ENCODE data around the gene CMTM5. TPM values are rescaled to one million over a fixed set of nuclear protein-coding genes. Genes with fewer than 3 reads are reported as not detected.

CMTM5 gene
- total RNA-seq, 2 donors from 2014 or later = 0.40 to 1.4 TPM

DNA sequence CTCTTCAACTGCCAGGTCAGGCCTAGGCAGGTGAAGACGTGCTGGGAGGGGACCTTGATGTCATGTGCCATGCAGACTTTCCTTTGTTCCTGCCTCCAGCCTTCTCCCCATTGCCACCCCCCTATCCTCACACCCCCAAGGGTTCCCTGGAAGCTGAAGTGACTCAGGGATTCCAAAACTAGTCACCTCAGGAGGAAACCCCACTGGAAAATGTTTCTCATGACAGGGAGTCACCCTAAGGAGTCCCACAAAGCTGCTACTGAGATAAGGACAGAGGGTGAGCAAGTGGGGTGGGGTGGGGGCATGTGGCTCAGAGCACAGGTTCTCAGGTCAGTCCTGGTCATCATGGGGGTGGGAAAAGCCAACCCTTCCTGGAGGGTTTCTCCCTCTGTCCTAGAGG lies 6.6 kb upstream of the CMTM5 start:
- H3K4me3 Mint-ChIP-seq = no peak overlapping the region
- Histone ChIP-seq H3K4me1 (ENCODE audit: control insufficient read depth, insufficient read depth, low read length) (no peaks in the 10 kb centered on the region), H3K36me3 (ENCODE audit: control insufficient read depth, insufficient read depth, low read length) (no peaks in the 10 kb centered on the region), H3K27me3 (ENCODE audit: control insufficient read depth, insufficient read depth, low read length, poor library complexity, severe bottlenecking) (peaks cover 8% of the 10 kb centered on the region), H3K4me3 (ENCODE audit: low read length) (no peak overlapping the region), H3K9me3 (ENCODE audit: control insufficient read depth, low read length) (no peaks in the 10 kb centered on the region), H3K9ac (ENCODE audit: extremely low read depth, low read length, poor library complexity, severe bottlenecking) (no peak overlapping the region), H3K27ac (ENCODE audit: low read depth, low read length) (no peak overlapping the region)
- H3K36me3 Mint-ChIP-seq (ENCODE audit: low read depth) = no peaks in the 10 kb centered on the region
- TF ChIP-seq, protein P1, sequence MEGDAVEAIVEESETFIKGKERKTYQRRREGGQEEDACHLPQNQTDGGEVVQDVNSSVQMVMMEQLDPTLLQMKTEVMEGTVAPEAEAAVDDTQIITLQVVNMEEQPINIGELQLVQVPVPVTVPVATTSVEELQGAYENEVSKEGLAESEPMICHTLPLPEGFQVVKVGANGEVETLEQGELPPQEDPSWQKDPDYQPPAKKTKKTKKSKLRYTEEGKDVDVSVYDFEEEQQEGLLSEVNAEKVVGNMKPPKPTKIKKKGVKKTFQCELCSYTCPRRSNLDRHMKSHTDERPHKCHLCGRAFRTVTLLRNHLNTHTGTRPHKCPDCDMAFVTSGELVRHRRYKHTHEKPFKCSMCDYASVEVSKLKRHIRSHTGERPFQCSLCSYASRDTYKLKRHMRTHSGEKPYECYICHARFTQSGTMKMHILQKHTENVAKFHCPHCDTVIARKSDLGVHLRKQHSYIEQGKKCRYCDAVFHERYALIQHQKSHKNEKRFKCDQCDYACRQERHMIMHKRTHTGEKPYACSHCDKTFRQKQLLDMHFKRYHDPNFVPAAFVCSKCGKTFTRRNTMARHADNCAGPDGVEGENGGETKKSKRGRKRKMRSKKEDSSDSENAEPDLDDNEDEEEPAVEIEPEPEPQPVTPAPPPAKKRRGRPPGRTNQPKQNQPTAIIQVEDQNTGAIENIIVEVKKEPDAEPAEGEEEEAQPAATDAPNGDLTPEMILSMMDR (conservative IDR thresholded peaks at IDR 0.05) = no peak
- H3K27me3 Mint-ChIP-seq (ENCODE audit: insufficient read depth) = peaks cover 44% of the 10 kb centered on the region
- DNase-seq = no peak
- 67 to 74% methylated on average over 1 of the region's 1 CpG for WGBS, 2 experiments (ENCODE audit: insufficient coverage in 1 of 2, insufficient read length in 1 of 2)
- no peaks in the 10 kb centered on the region for H3K9me3 Mint-ChIP-seq
- no peak overlapping the region for H3K27ac Mint-ChIP-seq
- peaks cover 13% of the 10 kb centered on the region for H3K4me1 Mint-ChIP-seq

DNA sequence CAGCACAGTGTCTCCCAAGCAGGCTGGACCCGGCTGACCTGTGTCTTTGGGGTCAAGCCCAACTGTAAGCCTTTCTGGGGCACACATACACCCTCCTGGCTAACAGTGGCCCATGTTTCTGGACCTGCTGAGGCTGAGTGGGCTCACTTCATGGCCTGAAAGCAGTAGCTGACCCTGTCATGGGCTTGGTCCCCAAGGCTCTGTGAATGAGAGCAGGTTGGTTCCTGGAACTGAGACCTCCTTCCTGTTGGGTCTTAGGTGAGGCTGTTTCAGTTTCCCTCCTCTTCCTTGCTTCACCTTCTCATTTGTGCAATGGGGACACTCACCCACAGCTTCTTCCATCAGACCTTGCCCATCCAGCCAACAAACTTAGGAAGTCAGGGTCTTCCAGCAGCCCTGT lies 5.0 kb upstream of the CMTM5 start:
- no peaks in the 10 kb centered on the region for H3K4me1 ChIP-seq (ENCODE audit: control insufficient read depth, insufficient read depth, low read length)
- no peak for DNase-seq
- TF ChIP-seq, protein P1 (conservative IDR thresholded peaks at IDR 0.05) = no peak
- H3K9ac ChIP-seq (ENCODE audit: extremely low read depth, low read length, poor library complexity, severe bottlenecking) = no peak overlapping the region
- Mint-ChIP-seq H3K27me3 (ENCODE audit: insufficient read depth) (peaks cover 46% of the 10 kb centered on the region), H3K9me3 (no peaks in the 10 kb centered on the region), H3K27ac (no peak overlapping the region), H3K36me3 (ENCODE audit: low read depth) (no peaks in the 10 kb centered on the region), H3K4me3 (no peak overlapping the region), H3K4me1 (peaks cover 9% of the 10 kb centered on the region)
- H3K9me3 ChIP-seq (ENCODE audit: control insufficient read depth, low read length) = no peaks in the 10 kb centered on the region
- WGBS, 2 experiments (ENCODE audit: insufficient coverage in 1 of 2, insufficient read length in 1 of 2) = 96 to 100% methylated on average over 1 of the region's 1 CpG
- no peaks in the 10 kb centered on the region for H3K36me3 ChIP-seq (ENCODE audit: control insufficient read depth, insufficient read depth, low read length)
- H3K27me3 ChIP-seq (ENCODE audit: control insufficient read depth, insufficient read depth, low read length, poor library complexity, severe bottlenecking) = peaks cover 8% of the 10 kb centered on the region
- no peak overlapping the region for H3K27ac ChIP-seq (ENCODE audit: low read depth, low read length)
- no peak overlapping the region for H3K4me3 ChIP-seq (ENCODE audit: low read length)

DNA sequence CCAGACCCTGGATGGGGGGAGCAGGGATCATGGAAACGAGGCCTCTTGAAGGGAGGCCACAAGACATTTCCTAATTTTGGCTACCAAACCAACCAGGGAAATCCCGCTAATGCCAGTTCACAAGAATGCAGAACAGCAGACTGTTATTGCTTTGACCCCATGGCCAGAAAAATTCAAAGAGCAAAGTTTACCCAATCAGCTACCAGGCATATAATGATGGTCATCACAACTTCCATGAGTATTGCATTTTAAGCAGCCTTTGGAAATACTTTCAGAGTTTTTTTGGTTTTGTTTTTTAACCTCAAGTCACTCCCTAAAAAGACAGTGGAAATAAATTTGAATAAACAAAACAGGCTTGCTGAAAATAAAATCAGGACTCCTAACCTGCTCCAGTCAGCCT lies 4.3 kb upstream of the CMTM5 start, which contains the start of gene IL25:
Gene IL25 (plus strand): TSS at position 301 of the 400 bp plus-strand sequence.
- no peak within 1 kb of the TSS for H3K4me3 ChIP-seq (ENCODE audit: low read length)
- H3K36me3 Mint-ChIP-seq (ENCODE audit: low read depth) = no peaks in the 10 kb centered on the region
- no peak within 1 kb of the TSS for H3K9ac ChIP-seq (ENCODE audit: extremely low read depth, low read length, poor library complexity, severe bottlenecking)
- no peaks in the 10 kb centered on the region for H3K36me3 ChIP-seq (ENCODE audit: control insufficient read depth, insufficient read depth, low read length)
- H3K9me3 Mint-ChIP-seq = no peaks in the 10 kb centered on the region
- H3K4me1 Mint-ChIP-seq = peaks cover 4% of the 10 kb centered on the region
- TF ChIP-seq, protein P1 (conservative IDR thresholded peaks at IDR 0.05) = no peak
- H3K9me3 ChIP-seq (ENCODE audit: control insufficient read depth, low read length) = no peaks in the 10 kb centered on the region
- peaks cover 48% of the 10 kb centered on the region for H3K27me3 Mint-ChIP-seq (ENCODE audit: insufficient read depth)
- WGBS, 2 experiments (ENCODE audit: insufficient coverage in 1 of 2, insufficient read length in 1 of 2) = 69 to 92% methylated on average over 2 of the region's 2 CpGs
- H3K27ac Mint-ChIP-seq = no peak within 1 kb of the TSS
- no peak for DNase-seq
- no peak within 1 kb of the TSS for H3K4me3 Mint-ChIP-seq
- no peak within 1 kb of the TSS for H3K27ac ChIP-seq (ENCODE audit: low read depth, low read length)
- H3K4me1 ChIP-seq (ENCODE audit: control insufficient read depth, insufficient read depth, low read length) = no peaks in the 10 kb centered on the region
- peaks cover 8% of the 10 kb centered on the region for H3K27me3 ChIP-seq (ENCODE audit: control insufficient read depth, insufficient read depth, low read length, poor library complexity, severe bottlenecking)
